HEK293 (cell line): ENCODE results near the gene AKR1A1.

Experiments
- BCL11A ChIP-seq: fragments of 450-650 bp; formaldehyde crosslinking; IDR thresholded peaks from 2 replicates; pipeline ENCODE4 v1.5.1; 2016; ENCODE audit warnings: low read depth, missing biosample characterization, missing genetic modification characterization
- ZFP37 ChIP-seq: fragments of 450-650 bp; formaldehyde crosslinking; IDR thresholded peaks from 2 replicates; pipeline ENCODE4 v1.5.1; 2016; ENCODE audit warnings: missing biosample characterization, missing genetic modification characterization
- ZNF24 ChIP-seq: fragments of 450-650 bp; formaldehyde crosslinking; IDR thresholded peaks from 2 replicates; pipeline ENCODE4 v1.5.1; 2016; ENCODE audit warnings: missing biosample characterization, missing genetic modification characterization
- TF ChIP-seq, protein P1 (sequence below): fragments of 450-650 bp; formaldehyde crosslinking; IDR thresholded peaks from 2 replicates; pipeline ENCODE4 v1.5.1; 2016; ENCODE audit warnings: missing biosample characterization, missing genetic modification characterization

- no peak for TF ChIP-seq BCL11A (tag by site-specific recombination)
- TF ChIP-seq ZNF24 (tag by site-specific recombination), result no peak
- TF ChIP-seq, protein P1, sequence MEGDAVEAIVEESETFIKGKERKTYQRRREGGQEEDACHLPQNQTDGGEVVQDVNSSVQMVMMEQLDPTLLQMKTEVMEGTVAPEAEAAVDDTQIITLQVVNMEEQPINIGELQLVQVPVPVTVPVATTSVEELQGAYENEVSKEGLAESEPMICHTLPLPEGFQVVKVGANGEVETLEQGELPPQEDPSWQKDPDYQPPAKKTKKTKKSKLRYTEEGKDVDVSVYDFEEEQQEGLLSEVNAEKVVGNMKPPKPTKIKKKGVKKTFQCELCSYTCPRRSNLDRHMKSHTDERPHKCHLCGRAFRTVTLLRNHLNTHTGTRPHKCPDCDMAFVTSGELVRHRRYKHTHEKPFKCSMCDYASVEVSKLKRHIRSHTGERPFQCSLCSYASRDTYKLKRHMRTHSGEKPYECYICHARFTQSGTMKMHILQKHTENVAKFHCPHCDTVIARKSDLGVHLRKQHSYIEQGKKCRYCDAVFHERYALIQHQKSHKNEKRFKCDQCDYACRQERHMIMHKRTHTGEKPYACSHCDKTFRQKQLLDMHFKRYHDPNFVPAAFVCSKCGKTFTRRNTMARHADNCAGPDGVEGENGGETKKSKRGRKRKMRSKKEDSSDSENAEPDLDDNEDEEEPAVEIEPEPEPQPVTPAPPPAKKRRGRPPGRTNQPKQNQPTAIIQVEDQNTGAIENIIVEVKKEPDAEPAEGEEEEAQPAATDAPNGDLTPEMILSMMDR, result no peak
- TF ChIP-seq ZFP37, result no peak
Measured at GRCh38 chr1:45542591-45542990, 8.0 kb upstream of the AKR1A1 start.
